Nucleus accumbens (tissue), 56 donors: Measurements from ENCODE around the gene NFATC2.
A peak's percentile ranks its signal among the peaks of the same experiment; 100 is the strongest.

Experiments used
- DNase-seq, 56 donors: peaks; one replicate each; lab custom pipeline; 2025; lab: John Stamatoyannopoulos, UW

NFATC2 gene

DNA sequence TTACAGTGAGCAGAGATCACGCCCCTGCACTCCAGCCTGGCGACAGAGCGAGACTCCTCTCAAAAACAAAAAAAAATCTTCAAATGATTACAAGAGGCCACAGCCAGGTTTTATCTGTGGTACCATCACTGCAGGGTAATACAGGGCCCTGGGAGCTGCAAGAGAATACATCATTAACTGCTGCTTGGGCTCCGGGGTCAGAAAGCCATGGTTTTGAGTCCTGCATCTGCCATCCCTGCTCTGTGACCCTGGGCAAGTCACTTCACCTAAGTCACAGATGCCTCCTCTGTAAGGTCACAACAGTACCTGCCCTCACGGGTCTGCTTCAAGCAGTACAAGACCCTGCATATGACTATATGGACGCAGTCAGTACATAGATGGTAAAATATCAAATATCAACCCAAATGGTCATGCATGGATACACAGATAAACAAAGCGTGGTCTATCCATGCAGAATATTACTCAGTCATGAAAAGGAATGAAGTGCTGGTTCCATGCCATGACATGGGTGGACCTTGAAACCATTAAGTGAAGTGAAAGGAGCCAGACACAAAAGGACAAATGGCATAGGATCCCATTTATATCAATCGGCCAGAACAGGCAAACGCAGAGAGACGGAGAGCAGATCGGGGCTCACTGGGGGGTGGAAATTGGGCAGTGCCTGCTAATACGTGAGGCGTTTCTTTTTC is 83.6 kb downstream of the NFATC2 start:
- no peak for DNase-seq

DNA sequence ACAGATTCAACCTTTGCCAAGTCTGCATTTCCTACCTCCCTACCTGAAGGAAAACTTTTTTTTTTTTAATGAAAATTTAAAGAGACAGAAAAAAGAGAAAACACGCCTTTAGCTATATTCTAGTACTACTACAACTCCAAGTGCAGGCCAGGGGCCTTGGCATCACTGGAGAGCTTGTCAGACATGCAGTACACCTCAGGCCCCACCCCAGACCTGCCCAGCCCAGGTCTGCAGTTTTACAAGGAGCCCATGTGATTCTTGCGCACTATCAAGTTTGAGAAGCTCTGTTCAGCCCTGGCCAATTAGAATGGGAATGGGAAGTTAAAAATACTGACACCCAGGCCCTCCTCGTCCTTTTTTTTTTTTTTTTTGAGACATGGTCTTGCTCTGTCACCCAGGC is 85.0 kb downstream of the NFATC2 start:
- no peak for DNase-seq

DNA sequence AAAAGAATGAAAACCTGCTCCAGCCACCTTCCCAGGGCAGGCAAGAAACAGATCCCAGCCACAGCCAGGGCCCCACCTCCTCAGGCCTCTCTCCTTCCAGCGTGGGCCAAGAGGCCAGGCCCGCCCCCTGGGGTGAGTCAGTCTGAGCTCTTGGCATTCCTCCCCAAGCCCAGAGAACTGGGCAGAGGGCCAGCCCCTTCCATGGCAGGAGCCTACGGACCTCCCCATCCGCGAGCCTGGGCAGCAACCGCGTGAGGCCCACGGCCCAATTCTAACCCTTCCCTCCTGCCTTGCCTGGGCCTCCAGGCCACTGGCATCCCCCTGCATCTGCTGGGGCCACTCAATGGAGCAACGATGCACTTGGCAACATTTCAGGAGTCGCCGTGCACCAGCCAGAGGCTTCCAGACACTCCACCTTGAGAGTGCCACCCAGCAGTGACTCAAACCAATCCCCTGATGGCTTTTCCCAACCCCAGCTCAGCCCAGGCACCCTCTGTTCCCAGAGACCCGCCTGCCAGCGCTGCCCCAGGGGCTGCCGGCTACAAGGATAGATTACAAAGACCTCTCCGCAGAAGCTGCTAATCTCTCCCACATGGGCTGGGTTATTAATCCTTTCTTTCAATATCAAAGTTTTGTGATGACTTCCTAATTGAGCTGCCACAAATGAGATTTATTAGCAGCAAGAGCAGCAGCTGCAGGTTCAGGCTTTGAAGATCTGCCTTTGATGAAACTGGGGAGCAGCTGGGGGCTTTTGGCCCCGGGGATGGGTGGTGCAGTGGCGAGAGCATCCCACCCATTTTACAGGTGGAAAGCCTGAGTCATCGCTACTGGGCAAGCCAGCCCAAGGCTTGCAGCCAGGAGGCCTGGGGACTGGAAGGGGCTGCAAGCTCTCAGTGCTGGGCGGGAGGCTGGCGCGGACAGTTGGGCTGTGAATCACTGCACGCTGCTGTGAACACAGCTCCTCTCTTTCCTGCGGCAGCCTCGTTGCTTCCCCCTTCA is 85.7 kb downstream of the NFATC2 start:
- peak; percentile 11 to 93 (median 76) for DNase-seq

DNA sequence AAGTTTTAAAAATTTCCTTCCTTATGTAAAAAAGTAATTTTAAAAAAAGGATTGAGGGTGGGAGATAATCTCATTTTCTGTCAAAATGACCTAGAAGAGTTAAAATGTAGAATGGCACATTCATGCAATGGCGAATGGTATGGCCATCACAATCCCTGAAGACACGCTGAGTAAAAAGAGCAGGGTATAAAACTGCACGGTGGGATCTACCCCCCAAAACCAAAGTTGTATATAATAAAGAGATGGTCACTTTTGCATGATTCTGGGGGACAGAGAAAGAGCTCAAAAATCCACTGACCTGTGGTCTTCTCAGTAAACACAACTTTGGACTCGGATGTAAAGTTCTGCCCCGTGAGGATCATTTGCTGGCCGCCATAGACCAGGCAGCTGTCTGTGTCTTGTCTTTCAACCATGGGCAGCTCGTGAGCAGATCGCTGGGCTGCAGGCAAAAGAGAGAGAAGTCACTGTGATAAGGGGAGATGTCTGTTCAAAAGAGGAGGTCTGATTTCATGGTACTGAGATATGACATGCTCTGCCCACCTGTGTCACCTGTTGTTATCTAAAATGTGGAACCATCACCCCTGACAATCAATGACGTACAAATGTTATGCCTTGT is 88.2 kb downstream of the NFATC2 start:
- no peak for DNase-seq

DNA sequence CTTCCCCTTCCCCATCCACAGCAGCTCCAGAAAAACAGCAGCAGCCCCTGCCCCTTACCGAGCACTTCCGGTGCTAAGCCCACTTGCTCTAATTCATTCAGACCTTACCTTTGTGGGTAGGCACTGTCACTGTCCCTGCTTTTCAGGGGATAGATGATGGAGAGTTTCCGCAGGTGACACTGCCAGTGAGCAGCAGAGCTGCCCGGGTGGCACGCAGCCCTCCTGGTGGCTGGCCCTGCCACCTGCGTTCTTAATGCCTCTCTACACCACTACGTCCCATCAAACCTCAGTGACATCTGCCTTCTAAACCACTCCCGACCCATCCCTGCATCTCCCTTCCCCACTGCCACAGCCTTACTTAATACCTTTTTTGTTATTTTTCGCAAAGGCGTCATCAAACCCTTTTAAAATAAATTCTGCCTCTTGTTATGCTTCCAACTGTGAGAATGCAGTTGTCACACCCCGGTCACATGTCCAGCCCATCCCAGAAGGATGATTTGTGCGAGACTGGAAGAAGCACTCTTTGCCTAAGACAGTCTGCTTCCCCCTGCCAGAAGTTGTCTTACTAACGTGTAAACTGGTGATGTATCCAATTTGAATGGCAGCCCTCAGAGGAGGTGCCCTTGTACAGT is 89.7 kb downstream of the NFATC2 start:
- DNase-seq = no peak

- no peak for DNase-seq
These were observed 90.4 kb downstream of the NFATC2 start for GRCh38 chr20:51452091-51452613.

DNA sequence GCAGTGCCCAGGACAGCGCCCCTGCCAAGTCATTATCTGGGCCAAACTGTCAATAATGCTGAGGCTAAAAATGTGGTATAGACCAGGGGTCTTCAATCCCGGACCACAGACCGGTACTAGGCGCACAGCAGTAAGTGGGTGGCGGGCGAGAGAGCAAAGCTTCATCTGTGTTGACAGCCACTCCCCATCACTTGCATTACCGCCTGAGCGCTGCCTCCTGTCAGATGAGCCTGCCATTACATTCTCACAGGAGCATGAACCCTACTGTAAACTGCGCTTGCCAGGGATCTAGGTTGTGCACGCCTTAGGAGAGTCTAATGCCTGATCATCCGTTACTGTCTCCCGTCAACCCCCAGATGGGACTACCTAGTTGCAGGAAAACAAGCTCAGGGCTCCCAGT is 91.0 kb downstream of the NFATC2 start:
- no peak for DNase-seq

GRCh38 chr20:51450984-51451383 is 91.5 kb downstream of the NFATC2 start:
- DNase-seq = no peak

- DNase-seq = no peak
These were observed 92.3 kb downstream of the NFATC2 start for GRCh38 chr20:51450221-51450712.

DNA sequence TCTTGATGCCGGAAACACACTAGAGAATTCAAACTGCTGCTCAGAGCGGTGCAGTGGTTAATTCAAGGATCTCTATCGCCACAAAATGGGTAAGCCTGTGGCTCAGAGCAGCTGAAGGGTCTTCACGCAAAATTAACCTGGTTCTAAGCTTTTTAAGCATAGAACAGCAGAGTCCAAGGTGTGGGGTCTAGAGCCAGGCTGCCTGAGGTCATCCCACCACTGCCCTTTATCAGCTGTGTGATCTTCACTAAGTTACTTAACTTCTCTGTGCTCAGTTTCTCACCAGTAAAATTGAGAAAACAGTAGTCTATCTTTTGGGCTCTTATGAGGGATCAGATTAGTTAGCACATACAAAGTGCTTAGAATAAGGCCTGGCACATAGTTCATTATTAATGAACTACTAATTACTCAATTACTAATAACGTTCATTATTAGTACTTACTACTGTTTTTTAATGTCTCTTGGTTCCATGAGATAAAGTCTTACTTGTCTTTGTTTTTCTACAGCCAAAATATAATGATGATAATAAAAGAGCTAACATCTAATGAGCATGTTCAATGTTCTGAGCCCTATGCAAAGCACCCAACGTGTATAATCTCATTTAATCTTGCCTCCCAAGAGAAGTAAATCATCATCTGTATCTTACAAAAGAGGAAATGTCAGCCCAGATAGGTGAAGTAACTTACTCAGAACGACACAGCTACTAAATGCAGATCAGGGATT is 92.9 kb downstream of the NFATC2 start:
- DNase-seq = no peak

DNA sequence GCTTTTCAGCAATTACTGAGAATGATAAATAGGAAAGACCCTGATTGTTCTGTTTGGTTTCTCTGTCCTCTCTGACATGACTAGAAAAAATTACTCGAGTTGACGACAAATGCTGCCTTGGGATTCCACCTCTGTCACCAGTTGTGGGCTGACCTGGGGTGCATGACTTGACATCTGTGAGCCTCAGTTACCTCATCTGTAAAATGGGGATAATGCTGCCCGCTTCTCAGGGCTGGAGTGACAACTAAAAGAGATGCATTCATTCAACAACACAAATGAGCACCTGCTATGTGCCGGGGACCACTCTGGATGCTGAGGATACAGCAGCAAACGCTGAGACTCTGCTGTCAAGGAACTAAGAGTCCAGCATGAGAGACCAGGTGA is 94.8 kb downstream of the NFATC2 start:
- DNase-seq = no peak

DNA sequence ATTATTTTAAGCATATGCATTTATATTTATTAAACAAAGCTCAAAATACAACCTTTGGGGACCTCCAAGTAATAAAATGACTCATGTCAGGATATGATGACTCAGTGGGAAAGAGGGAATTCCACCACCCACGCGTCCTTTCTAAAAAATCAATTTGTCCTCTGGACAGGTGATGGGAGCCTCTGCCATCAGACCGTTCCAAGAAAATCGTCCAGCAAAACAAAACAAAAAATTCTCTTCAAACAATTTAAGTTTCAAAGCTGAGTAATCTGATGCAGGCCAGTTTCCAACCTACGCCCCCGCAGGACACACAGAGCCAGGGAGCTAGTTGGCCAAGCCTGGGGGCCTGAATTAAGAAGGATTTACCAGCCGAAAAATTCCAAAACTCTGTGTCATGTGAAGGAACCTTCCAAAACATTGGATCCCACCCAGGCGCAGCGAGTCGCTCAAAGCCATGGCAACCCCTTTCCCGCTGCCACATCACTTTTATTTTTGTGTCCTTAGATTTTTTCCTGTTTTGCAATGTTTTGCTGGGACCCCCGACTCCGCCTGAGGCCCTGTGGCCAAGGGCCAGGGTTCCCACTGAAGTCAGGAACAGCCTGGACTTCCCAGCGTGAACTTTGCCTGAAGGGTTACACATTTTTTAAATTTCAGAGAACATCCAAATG is 95.3 kb downstream of the NFATC2 start:
- peak in 6 of 56 donors; percentile 9 to 34 (median 14) for DNase-seq

- peak in 1 of 56 donors; percentile 14 for DNase-seq
These were observed 95.9 kb downstream of the NFATC2 start for GRCh38 chr20:51446656-51447055.

GRCh38 chr20:51446230-51446629 is 96.3 kb downstream of the NFATC2 start:
- no peak for DNase-seq

GRCh38 chr20:51445591-51445990 is 96.9 kb downstream of the NFATC2 start:
- DNase-seq = no peak

- DNase-seq = no peak
These were observed 97.5 kb downstream of the NFATC2 start for GRCh38 chr20:51444922-51445438.

DNA sequence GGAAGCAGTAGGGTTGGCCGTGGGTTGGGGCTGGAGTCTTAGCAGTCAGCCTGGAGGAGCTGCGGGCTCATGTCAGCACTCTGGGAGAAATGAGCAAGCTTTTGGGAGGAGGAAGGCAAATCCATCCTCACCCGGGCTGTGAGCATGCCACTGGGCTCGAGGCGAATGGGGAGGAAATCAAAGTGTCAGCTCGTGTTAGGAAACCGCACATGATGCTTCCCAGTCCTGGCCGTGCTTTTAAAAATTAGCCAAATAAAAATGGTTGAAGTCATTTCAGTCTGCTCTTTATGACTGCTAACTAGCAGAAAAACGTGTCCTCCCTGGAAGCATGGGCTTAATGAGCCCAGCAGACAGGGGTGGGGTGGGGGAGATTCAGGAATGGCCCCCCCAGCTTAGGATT is 98.1 kb downstream of the NFATC2 start:
- no peak for DNase-seq

- DNase-seq = no peak
These were observed 99.9 kb downstream of the NFATC2 start for GRCh38 chr20:51442602-51443001.

DNA sequence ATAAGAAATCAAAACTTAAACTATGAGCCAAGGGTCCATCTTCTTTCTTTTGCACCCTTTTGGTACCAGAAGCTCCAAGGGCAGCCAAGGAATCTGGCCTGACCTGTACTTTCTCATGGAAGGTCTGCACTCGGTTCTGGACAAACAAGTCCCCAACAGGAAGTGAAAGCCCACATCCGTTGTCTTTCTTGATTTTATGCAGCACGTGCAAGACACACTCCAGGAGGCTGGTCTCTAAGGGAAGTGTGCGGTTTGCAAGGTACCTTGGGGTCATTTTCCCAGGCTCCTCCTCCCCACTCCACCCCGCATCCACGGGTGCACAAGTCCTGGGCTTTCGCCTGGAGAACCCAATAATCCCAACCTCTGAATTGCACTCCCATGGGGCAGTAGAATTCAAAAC is 101.9 kb downstream of the NFATC2 start:
- no peak for DNase-seq
